ENCODE measurements around the gene STBD1.
"Not testable (repeated sequence)": the region's sequence is repeated elsewhere in the genome, so short reads cannot be mapped to it uniquely, and the experiment has no call there.

STBD1 gene

GRCh38 chr4:76280488-76281441 is 25.8 kb upstream of the STBD1 start:
- DNase-seq, result no peak
- Histone ChIP-seq H3K9me3 (no peaks in the 10 kb centered on the region), H3K36me3 (no peaks in the 10 kb centered on the region), H3K4me1 (no peaks in the 10 kb centered on the region; the same call in 1 of the 2 replicates), H3K4me3 (ENCODE audit: low read depth, low read length) (no peak overlapping the region), H3K27me3 (peaks cover 3% of the 10 kb centered on the region; the same call in 1 of the 2 replicates)
- no peak for TF ChIP-seq CTCF (IDR thresholded peaks at IDR 0.05; ENCODE audit: low read depth, low read length)

- H3K27me3 ChIP-seq; H3K36me3 ChIP-seq; DNase-seq; H3K4me1 ChIP-seq; H3K9me3 ChIP-seq; H3K4me3 ChIP-seq (ENCODE audit: low read depth, low read length): not testable (repeated sequence)
Measured at GRCh38 chr4:76281594-76281993, 24.9 kb upstream of the STBD1 start.

DNA sequence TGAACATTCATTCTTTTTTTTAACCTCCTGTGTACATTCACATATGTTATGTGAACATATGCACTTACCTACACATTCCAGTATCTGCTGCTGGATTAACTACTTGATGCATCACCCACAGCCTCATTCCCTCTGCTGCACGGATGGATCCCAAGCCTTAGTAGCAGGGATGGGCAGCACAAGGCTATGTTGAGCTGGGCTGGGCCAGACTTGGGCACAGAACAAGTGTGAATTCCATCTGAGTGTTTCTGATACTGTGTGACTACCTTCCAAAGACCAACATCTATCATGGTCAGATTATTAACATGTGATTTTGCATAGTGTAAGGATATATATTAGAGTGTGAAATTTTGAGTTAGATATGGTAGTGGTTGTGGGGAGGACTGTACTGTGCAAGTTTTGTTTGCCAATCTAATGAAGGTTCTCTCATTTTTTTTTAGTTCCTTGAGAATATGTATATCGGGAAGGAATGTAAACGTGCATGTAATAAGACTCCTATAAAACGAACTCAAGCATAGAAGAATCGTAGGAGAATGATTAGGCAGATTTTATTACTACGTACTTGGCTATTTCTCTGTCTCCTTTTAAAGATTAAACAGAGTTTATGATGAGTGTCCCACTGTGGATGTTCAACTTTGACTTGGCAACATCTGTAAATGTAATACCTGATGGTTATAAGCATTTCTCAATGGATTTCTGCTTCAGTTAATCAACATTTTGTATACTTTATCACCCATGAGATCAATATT is 23.4 kb upstream of the STBD1 start:
- no peak overlapping the region for H3K4me3 ChIP-seq (ENCODE audit: low read depth, low read length)
- H3K27me3 ChIP-seq, result no peaks in the 10 kb centered on the region
- no peaks in the 10 kb centered on the region; the same call in 1 of the 2 replicates for H3K4me1 ChIP-seq
- no peak for TF ChIP-seq CTCF (IDR thresholded peaks at IDR 0.05; ENCODE audit: low read depth, low read length)
- DNase-seq, result no peak
- H3K9me3 ChIP-seq, result no peaks in the 10 kb centered on the region
- no peaks in the 10 kb centered on the region for H3K36me3 ChIP-seq

DNA sequence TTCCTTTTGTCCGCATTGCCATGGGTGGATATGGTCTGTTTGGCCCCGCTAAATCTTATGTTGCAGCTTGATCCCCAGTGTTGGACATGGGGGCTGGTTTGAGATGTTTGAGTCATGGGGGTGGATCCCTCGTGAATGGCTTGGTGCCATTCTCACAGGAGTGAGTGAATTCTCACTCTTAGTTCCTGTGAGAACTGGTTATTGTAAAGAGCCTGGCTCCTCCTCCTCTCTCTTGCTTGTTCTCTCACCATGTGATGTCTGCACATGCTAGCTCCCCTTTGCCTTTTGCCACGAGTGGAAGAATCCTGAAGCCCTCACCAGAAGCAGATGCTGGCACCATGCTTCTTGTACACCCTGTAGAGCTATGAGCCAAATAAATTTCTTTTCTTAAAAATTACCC is 22.6 kb upstream of the STBD1 start:
- TF ChIP-seq CTCF (IDR thresholded peaks at IDR 0.05; ENCODE audit: low read depth, low read length), result no peak
- Histone ChIP-seq H3K27me3 (no peaks in the 10 kb centered on the region), H3K4me3 (ENCODE audit: low read depth, low read length) (no peak overlapping the region), H3K4me1 (no peaks in the 10 kb centered on the region; the same call in 1 of the 2 replicates), H3K9me3 (no peaks in the 10 kb centered on the region), H3K36me3 (no peaks in the 10 kb centered on the region)
- DNase-seq, result no peak

- not testable (repeated sequence) for H3K27me3 ChIP-seq; DNase-seq; H3K4me1 ChIP-seq; H3K36me3 ChIP-seq; H3K9me3 ChIP-seq; H3K4me3 ChIP-seq (ENCODE audit: low read depth, low read length)
Measured at GRCh38 chr4:76287811-76288210, 18.7 kb upstream of the STBD1 start.

DNA sequence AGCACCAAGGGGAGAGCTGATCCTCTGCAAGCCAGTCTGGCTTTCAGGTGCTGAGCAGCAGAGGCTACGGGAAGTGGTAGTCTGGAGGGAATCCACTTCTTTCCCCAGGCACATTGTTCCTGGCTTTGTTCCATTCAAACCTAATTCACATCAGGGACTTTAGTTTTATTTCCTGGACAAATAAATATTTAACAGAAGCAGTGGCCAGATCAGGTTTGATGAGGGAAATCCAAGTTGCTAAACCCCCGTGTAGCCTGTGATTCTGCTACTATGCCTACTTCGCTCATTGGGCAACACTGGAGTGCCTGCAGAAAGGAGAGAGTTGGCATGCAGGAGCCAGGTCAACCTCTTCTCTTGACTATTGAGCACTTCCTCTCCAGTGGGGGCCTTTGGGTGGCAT is 13.8 kb upstream of the STBD1 start:
- Histone ChIP-seq H3K27me3 (no peaks in the 10 kb centered on the region), H3K4me3 (ENCODE audit: low read depth, low read length) (no peak overlapping the region), H3K36me3 (no peaks in the 10 kb centered on the region), H3K9me3 (no peaks in the 10 kb centered on the region), H3K4me1 (no peaks in the 10 kb centered on the region)
- TF ChIP-seq CTCF (IDR thresholded peaks at IDR 0.05; ENCODE audit: low read depth, low read length), result no peak
- DNase-seq, result no peak

DNA sequence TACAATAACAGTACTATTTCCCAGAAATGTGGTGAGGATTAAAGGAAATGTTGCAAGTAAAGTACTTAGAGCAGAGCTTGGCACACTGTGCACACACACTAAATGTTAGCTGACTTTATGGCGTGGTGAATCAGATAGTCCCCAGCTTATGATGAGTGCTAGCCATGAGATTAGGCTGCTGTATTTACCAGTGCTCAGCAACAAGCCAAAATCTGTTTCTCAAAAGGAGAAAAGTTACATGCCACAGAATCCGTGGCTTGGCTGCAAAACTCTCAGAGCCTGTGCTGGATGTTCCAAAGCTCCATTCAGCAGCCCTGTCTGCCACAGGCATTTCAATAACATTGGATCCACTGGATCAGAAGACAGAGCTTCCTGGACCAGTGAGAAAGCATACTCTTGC is 12.8 kb upstream of the STBD1 start:
- Histone ChIP-seq H3K4me3 (ENCODE audit: low read depth, low read length) (no peak overlapping the region), H3K36me3 (no peaks in the 10 kb centered on the region), H3K9me3 (no peaks in the 10 kb centered on the region), H3K4me1 (no peaks in the 10 kb centered on the region), H3K27me3 (no peaks in the 10 kb centered on the region)
- TF ChIP-seq CTCF (IDR thresholded peaks at IDR 0.05; ENCODE audit: low read depth, low read length), result no peak
- no peak for DNase-seq

Measured in BE2C (cell line).